Measurements from ENCODE around the gene PAFAH1B1. TPM values are rescaled to one million over a fixed set of nuclear protein-coding genes. Genes with fewer than 3 reads are reported as not detected.
"Not testable (repeated sequence)": the region's sequence is repeated elsewhere in the genome, so short reads cannot be mapped to it uniquely, and the experiment has no call there.

The PAFAH1B1 gene
- total RNA-seq, 1 experiment from 2014 or later: 210 TPM

GRCh38 chr17:2613089-2613808 is 19.8 kb downstream of the PAFAH1B1 start:
- Histone ChIP-seq H3K27me3 (replicated peaks; ENCODE audit: insufficient read depth, low read depth, low read length, poor library complexity) (no peaks in the 10 kb centered on the region), H3K4me1 (ENCODE audit: insufficient read depth, low read length, poor library complexity, severe bottlenecking) (peaks cover 12% of the 10 kb centered on the region), H3K36me3 (ENCODE audit: insufficient read depth, low read length, poor library complexity, severe bottlenecking) (peaks cover 5% of the 10 kb centered on the region), H3K27ac (ENCODE audit: low read depth, low read length, poor library complexity, severe bottlenecking) (no peak overlapping the region), H3K4me3 (ENCODE audit: low read depth, low read length, poor library complexity, severe bottlenecking) (no peak overlapping the region), H3K9me3 (ENCODE audit: low read depth, low read length, poor library complexity, severe bottlenecking) (no peaks in the 10 kb centered on the region)
- intact Hi-C loops (cut with micrococcal nuclease; ENCODE audit: unreplicated experiment): no loop called here
- BruUV-seq (replicated peaks): no TSS peak
- POLR2A ChIA-PET (ENCODE audit: low non-redundant PET): no interaction called here
- CTCF ChIA-PET: no interaction called here
- no peak for DNase-seq (ENCODE audit: low spot score)
- TF ChIP-seq EZH2 (IDR thresholded peaks at IDR 0.05; ENCODE audit: borderline replicate concordance, low read depth, low read length, poor library complexity, severe bottlenecking) (no peak), CTCF (conservative IDR thresholded peaks at IDR 0.05; ENCODE audit: low read depth, low read length) (no peak)

- H3K27ac ChIP-seq (ENCODE audit: low read depth, low read length, poor library complexity, severe bottlenecking): no peak overlapping the region
- CTCF ChIA-PET: no interaction called here
- BruUV-seq (replicated peaks): no TSS peak
- POLR2A ChIA-PET (ENCODE audit: low non-redundant PET): no interaction called here
- H3K4me3 ChIP-seq (ENCODE audit: low read depth, low read length, poor library complexity, severe bottlenecking): no peak overlapping the region
- no peaks in the 10 kb centered on the region for H3K27me3 ChIP-seq (replicated peaks; ENCODE audit: insufficient read depth, low read depth, low read length, poor library complexity)
- TF ChIP-seq EZH2 (IDR thresholded peaks at IDR 0.05; ENCODE audit: borderline replicate concordance, low read depth, low read length, poor library complexity, severe bottlenecking) (no peak), CTCF (conservative IDR thresholded peaks at IDR 0.05; ENCODE audit: low read depth, low read length) (no peak)
- H3K4me1 ChIP-seq (ENCODE audit: insufficient read depth, low read length, poor library complexity, severe bottlenecking): no peaks in the 10 kb centered on the region
- intact Hi-C loops (cut with micrococcal nuclease; ENCODE audit: unreplicated experiment): no loop called here
- DNase-seq (ENCODE audit: low spot score): no peak
- no peaks in the 10 kb centered on the region for H3K9me3 ChIP-seq (ENCODE audit: low read depth, low read length, poor library complexity, severe bottlenecking)
- peaks cover 5% of the 10 kb centered on the region for H3K36me3 ChIP-seq (ENCODE audit: insufficient read depth, low read length, poor library complexity, severe bottlenecking)
Measured at GRCh38 chr17:2615882-2616281, 22.4 kb downstream of the PAFAH1B1 start.

- H3K27ac ChIP-seq (ENCODE audit: low read depth, low read length, poor library complexity, severe bottlenecking): no peak overlapping the region
- no peak for TF ChIP-seq EZH2 (IDR thresholded peaks at IDR 0.05; ENCODE audit: borderline replicate concordance, low read depth, low read length, poor library complexity, severe bottlenecking)
- TF ChIP-seq CTCF (conservative IDR thresholded peaks at IDR 0.05; ENCODE audit: low read depth, low read length): no peak
- intact Hi-C loops (cut with micrococcal nuclease; ENCODE audit: unreplicated experiment): no loop called here
- ChIA-PET CTCF (no interaction called here), POLR2A (ENCODE audit: low non-redundant PET) (no interaction called here)
- no TSS peak for BruUV-seq (replicated peaks)
- H3K4me3 ChIP-seq (ENCODE audit: low read depth, low read length, poor library complexity, severe bottlenecking): no peak overlapping the region
- H3K36me3 ChIP-seq (ENCODE audit: insufficient read depth, low read length, poor library complexity, severe bottlenecking): no peaks in the 10 kb centered on the region
- no peaks in the 10 kb centered on the region for H3K27me3 ChIP-seq (replicated peaks; ENCODE audit: insufficient read depth, low read depth, low read length, poor library complexity)
- no peak for DNase-seq (ENCODE audit: low spot score)
- H3K9me3 ChIP-seq (ENCODE audit: low read depth, low read length, poor library complexity, severe bottlenecking): no peaks in the 10 kb centered on the region
- peaks cover 19% of the 10 kb centered on the region for H3K4me1 ChIP-seq (ENCODE audit: insufficient read depth, low read length, poor library complexity, severe bottlenecking)
Measured at GRCh38 chr17:2621241-2621640, 27.8 kb downstream of the PAFAH1B1 start.

- H3K36me3 ChIP-seq (ENCODE audit: insufficient read depth, low read length, poor library complexity, severe bottlenecking); POLR2A ChIA-PET (ENCODE audit: low non-redundant PET); H3K27ac ChIP-seq (ENCODE audit: low read depth, low read length, poor library complexity, severe bottlenecking); BruUV-seq (replicated peaks); intact Hi-C loops (cut with micrococcal nuclease; ENCODE audit: unreplicated experiment); H3K9me3 ChIP-seq (ENCODE audit: low read depth, low read length, poor library complexity, severe bottlenecking); H3K27me3 ChIP-seq (replicated peaks; ENCODE audit: insufficient read depth, low read depth, low read length, poor library complexity); CTCF ChIA-PET; H3K4me3 ChIP-seq (ENCODE audit: low read depth, low read length, poor library complexity, severe bottlenecking); DNase-seq (ENCODE audit: low spot score): not testable (repeated sequence)
- H3K4me1 ChIP-seq (ENCODE audit: insufficient read depth, low read length, poor library complexity, severe bottlenecking): peaks cover 19% of the 10 kb centered on the region
Measured at GRCh38 chr17:2621951-2622405, 28.5 kb downstream of the PAFAH1B1 start.

GRCh38 chr17:2622721-2623301 is 29.4 kb downstream of the PAFAH1B1 start:
- CTCF ChIA-PET; POLR2A ChIA-PET (ENCODE audit: low non-redundant PET); BruUV-seq (replicated peaks): not testable (repeated sequence)

More at GRCh38 chr17:2622721-2623301, 29.4 kb downstream of the PAFAH1B1 start:
- peaks cover 19% of the 10 kb centered on the region for H3K4me1 ChIP-seq (ENCODE audit: insufficient read depth, low read length, poor library complexity, severe bottlenecking)
- H3K36me3 ChIP-seq (ENCODE audit: insufficient read depth, low read length, poor library complexity, severe bottlenecking); DNase-seq (ENCODE audit: low spot score); H3K27me3 ChIP-seq (replicated peaks; ENCODE audit: insufficient read depth, low read depth, low read length, poor library complexity); intact Hi-C loops (cut with micrococcal nuclease; ENCODE audit: unreplicated experiment); H3K4me3 ChIP-seq (ENCODE audit: low read depth, low read length, poor library complexity, severe bottlenecking); H3K9me3 ChIP-seq (ENCODE audit: low read depth, low read length, poor library complexity, severe bottlenecking); H3K27ac ChIP-seq (ENCODE audit: low read depth, low read length, poor library complexity, severe bottlenecking): not testable (repeated sequence)

Data from A673 (cell line).